Neural progenitor cell (in vitro differentiated cells): ENCODE results near the gene ZP2. TPM values are rescaled to one million over a fixed set of nuclear protein-coding genes. Genes with fewer than 3 reads are reported as not detected.

Experiments used
- DNase-seq: peaks from one replicate; pipeline ENCODE4 v3.0.0-alpha.2; 2016; ENCODE audit warnings: low spot score
- H2AFZ ChIP-seq: fragments of 200-600 bp; sonication (generic); replicated peaks from 2 replicates; pipeline ENCODE4 v1.6.1; 2016; ENCODE audit warnings: antibody characterized with exemption
- H3F3A ChIP-seq: fragments of 200-600 bp; sonication (generic); 2 replicates; pipeline ENCODE4 v1.6.1; 2016; ENCODE audit warnings: antibody characterized with exemption, low read depth
- H3K27ac ChIP-seq: fragments of 200-600 bp; sonication (generic); 2 replicates; pipeline ENCODE4 v1.5.1; 2016; ENCODE audit warnings: mild to moderate bottlenecking
- H3K27me3 ChIP-seq: fragments of 200-600 bp; sonication (generic); 2 replicates; pipeline ENCODE4 v1.6.1; 2016; ENCODE audit warnings: mild to moderate bottlenecking, moderate library complexity
- H3K36me3 ChIP-seq: fragments of 200-600 bp; sonication (generic); 2 replicates; pipeline ENCODE4 v1.5.1; 2016
- H3K4me1 ChIP-seq: fragments of 200-600 bp; sonication (generic); 2 replicates; pipeline ENCODE4 v1.6.1; 2016; ENCODE audit warnings: mixed run types
- H3K4me2 ChIP-seq: fragments of 200-600 bp; sonication (generic); 2 replicates; pipeline ENCODE4 v1.6.1; 2016
- H3K4me3 ChIP-seq: fragments of 200-600 bp; sonication (generic); 2 replicates; pipeline ENCODE4 v1.5.1; 2016
- H3K79me2 ChIP-seq: fragments of 200-600 bp; sonication (generic); 2 replicates; pipeline ENCODE4 v1.6.1; 2016; ENCODE audit warnings: low read depth
- H3K9ac ChIP-seq: fragments of 200-600 bp; sonication (generic); 2 replicates; pipeline ENCODE4 v1.6.1; 2016
- H3K9me3 ChIP-seq: fragments of 200-600 bp; sonication (generic); 2 replicates; pipeline ENCODE4 v1.5.1; 2016; ENCODE audit warnings: low read depth
- H4K20me1 ChIP-seq: fragments of 200-600 bp; sonication (generic); 2 replicates; pipeline ENCODE4 v1.6.1; 2016; ENCODE audit warnings: low read depth
- H3K27ac Mint-ChIP-seq: 3 replicates; pipeline ENCODE4 v1.8.0; 2021; ENCODE audit warnings: mixed read lengths
- H3K27me3 Mint-ChIP-seq: 2 replicates; pipeline ENCODE4 v1.8.0; 2022; ENCODE audit warnings: low read depth, mild to moderate bottlenecking, inconsistent platforms, moderate library complexity, mixed read lengths; ENCODE audit not compliant: insufficient read depth
- H3K36me3 Mint-ChIP-seq: 3 replicates; pipeline ENCODE4 v1.8.0; 2021; ENCODE audit warnings: mixed read lengths
- H3K4me1 Mint-ChIP-seq: 3 replicates; pipeline ENCODE4 v1.8.0; 2021; ENCODE audit warnings: mixed read lengths
- H3K4me3 Mint-ChIP-seq: 3 replicates; pipeline ENCODE4 v1.8.0; 2021; ENCODE audit warnings: mild to moderate bottlenecking, moderate library complexity, mixed read lengths
- H3K9me3 Mint-ChIP-seq: 3 replicates; pipeline ENCODE4 v1.8.0; 2020; ENCODE audit warnings: mixed read lengths
- EZH2 ChIP-seq: fragments of 200-600 bp; sonication (generic); IDR thresholded peaks from 2 replicates; pipeline ENCODE4 v1.6.1; 2017; ENCODE audit warnings: antibody characterized with exemption, mild to moderate bottlenecking, moderate library complexity
- EZH2phosphoT487 ChIP-seq: fragments of 200-600 bp; sonication (generic); IDR thresholded peaks from 2 replicates; pipeline ENCODE4 v1.6.1; 2017; ENCODE audit warnings: antibody characterized with exemption
- total RNA-seq: library from RNA; depleted of rRNA; stranded (reverse); fragments of >200 nt; gene quantifications from 2 replicates; pipeline ENCODE4 v1.2.3, GENCODE V29; 2015; ENCODE audit warnings: low replicate concordance
- TF ChIP-seq, protein P1 (sequence below): fragments of 200-600 bp; sonication (generic); IDR thresholded peaks from 2 replicates; pipeline ENCODE4 v1.5.1; 2017; ENCODE audit warnings: antibody characterized with exemption, mild to moderate bottlenecking

The ZP2 gene
- total RNA-seq, 1 donor from 2014 or later, result not detected

DNA sequence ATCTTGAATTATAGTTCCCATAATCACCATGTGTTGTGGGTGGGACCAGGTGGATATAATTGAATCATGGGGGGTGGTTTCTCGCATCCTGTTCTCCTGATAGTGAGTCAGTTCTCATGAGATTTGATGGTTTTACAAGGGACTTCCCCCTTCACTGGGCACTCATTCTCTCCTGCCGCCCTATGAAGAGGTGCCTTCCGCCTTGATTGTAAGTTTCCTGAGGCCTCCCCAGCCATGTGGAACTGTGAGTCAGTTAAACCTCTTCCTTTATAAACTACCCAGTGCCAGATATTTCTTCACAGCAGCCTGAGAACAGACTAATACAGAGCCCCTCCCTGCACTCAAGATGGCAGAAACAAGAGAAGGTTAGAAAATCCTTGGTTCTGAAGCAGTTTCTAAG lies 26.5 kb downstream of the ZP2 start:
- Histone ChIP-seq H3K27ac (no peak overlapping the region), H3K4me3 (no peak overlapping the region), H3K9ac (no peak overlapping the region), H3K27me3 (peaks cover 12% of the 10 kb centered on the region), H3K36me3 (no peaks in the 10 kb centered on the region), H3K9me3 (no peaks in the 10 kb centered on the region), H3K79me2 (no peaks in the 10 kb centered on the region), H3K4me1 (no peaks in the 10 kb centered on the region), H3K4me2 (no peak overlapping the region), H3F3A (no peaks in the 10 kb centered on the region), H2AFZ (no peak overlapping the region), H4K20me1 (no peaks in the 10 kb centered on the region)
- Mint-ChIP-seq H3K27me3 (peaks cover 2% of the 10 kb centered on the region), H3K36me3 (peaks cover 24% of the 10 kb centered on the region), H3K4me1 (no peaks in the 10 kb centered on the region), H3K9me3 (peaks cover 22% of the 10 kb centered on the region), H3K27ac (no peak overlapping the region), H3K4me3 (no peak overlapping the region)
- TF ChIP-seq EZH2phosphoT487 (no peak), EZH2 (no peak)
- TF ChIP-seq, protein P1, sequence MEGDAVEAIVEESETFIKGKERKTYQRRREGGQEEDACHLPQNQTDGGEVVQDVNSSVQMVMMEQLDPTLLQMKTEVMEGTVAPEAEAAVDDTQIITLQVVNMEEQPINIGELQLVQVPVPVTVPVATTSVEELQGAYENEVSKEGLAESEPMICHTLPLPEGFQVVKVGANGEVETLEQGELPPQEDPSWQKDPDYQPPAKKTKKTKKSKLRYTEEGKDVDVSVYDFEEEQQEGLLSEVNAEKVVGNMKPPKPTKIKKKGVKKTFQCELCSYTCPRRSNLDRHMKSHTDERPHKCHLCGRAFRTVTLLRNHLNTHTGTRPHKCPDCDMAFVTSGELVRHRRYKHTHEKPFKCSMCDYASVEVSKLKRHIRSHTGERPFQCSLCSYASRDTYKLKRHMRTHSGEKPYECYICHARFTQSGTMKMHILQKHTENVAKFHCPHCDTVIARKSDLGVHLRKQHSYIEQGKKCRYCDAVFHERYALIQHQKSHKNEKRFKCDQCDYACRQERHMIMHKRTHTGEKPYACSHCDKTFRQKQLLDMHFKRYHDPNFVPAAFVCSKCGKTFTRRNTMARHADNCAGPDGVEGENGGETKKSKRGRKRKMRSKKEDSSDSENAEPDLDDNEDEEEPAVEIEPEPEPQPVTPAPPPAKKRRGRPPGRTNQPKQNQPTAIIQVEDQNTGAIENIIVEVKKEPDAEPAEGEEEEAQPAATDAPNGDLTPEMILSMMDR, result no peak
- DNase-seq, result no peak

DNA sequence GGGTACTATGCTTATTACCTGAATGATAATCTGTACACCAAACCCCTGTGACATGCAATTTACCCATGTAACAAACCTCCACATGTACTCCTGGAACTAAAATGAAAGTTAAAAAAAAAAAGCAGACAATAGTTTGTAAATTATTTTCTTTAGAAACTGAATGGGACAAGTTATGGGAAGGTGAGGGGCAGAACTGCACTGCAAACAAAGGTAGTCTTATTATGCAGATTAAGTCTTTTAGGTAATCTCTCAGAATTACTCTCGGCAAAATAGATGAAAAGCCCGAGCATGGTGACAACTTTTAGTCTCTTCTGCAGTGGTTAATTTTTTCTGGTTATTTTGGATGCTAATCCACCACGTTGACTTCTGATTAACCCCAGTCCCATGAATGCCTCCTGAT lies 27.4 kb downstream of the ZP2 start:
- Histone ChIP-seq H3F3A (no peaks in the 10 kb centered on the region), H3K9ac (no peak overlapping the region), H3K27ac (no peak overlapping the region), H3K4me2 (no peak overlapping the region), H3K4me3 (no peak overlapping the region), H4K20me1 (no peaks in the 10 kb centered on the region), H3K4me1 (no peaks in the 10 kb centered on the region), H2AFZ (no peak overlapping the region), H3K79me2 (no peaks in the 10 kb centered on the region), H3K9me3 (no peaks in the 10 kb centered on the region), H3K27me3 (peaks cover 4% of the 10 kb centered on the region), H3K36me3 (no peaks in the 10 kb centered on the region)
- H3K4me3 Mint-ChIP-seq, result no peak overlapping the region
- no peak overlapping the region for H3K27ac Mint-ChIP-seq
- no peaks in the 10 kb centered on the region for H3K27me3 Mint-ChIP-seq
- no peak for TF ChIP-seq EZH2
- peaks cover 22% of the 10 kb centered on the region for H3K9me3 Mint-ChIP-seq
- peaks cover 24% of the 10 kb centered on the region for H3K36me3 Mint-ChIP-seq
- DNase-seq, result no peak
- H3K4me1 Mint-ChIP-seq, result no peaks in the 10 kb centered on the region

DNA sequence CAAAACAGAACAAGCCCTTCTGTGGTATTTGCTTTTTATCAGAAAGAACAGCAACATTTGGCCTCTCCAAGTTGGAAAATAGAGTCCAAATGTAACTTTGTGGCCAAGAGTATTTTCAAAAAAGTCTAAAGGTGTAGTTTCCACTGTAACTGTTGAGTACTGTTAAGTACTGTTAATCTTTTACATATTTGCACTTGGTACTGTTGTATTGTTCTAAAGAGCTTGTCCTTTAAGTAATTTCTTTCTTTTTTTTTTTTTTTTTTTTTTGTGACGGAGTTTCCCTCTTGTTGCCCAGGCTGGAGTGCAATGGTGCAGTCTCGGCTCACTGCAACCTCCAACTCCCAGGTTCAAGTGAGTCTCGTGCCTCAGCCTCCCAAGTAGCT lies 31.4 kb downstream of the ZP2 start:
- H3K79me2 ChIP-seq, result no peaks in the 10 kb centered on the region
- no peaks in the 10 kb centered on the region for H4K20me1 ChIP-seq
- H3F3A ChIP-seq, result no peaks in the 10 kb centered on the region
- H3K4me2 ChIP-seq, result no peak overlapping the region
- no peaks in the 10 kb centered on the region for H3K36me3 ChIP-seq
- no peaks in the 10 kb centered on the region for H3K4me1 ChIP-seq
- Mint-ChIP-seq H3K27me3 (no peaks in the 10 kb centered on the region), H3K36me3 (peaks cover 31% of the 10 kb centered on the region), H3K9me3 (peaks cover 22% of the 10 kb centered on the region), H3K4me1 (no peaks in the 10 kb centered on the region), H3K4me3 (no peak overlapping the region), H3K27ac (no peak overlapping the region)
- no peak overlapping the region for H3K27ac ChIP-seq
- no peak overlapping the region for H3K4me3 ChIP-seq
- no peaks in the 10 kb centered on the region for H3K9me3 ChIP-seq
- no peak overlapping the region for H2AFZ ChIP-seq
- TF ChIP-seq EZH2 (no peak), EZH2phosphoT487 (no peak)
- TF ChIP-seq, protein P1, result no peak
- H3K27me3 ChIP-seq, result no peaks in the 10 kb centered on the region
- H3K9ac ChIP-seq, result no peak overlapping the region
- no peak for DNase-seq

DNA sequence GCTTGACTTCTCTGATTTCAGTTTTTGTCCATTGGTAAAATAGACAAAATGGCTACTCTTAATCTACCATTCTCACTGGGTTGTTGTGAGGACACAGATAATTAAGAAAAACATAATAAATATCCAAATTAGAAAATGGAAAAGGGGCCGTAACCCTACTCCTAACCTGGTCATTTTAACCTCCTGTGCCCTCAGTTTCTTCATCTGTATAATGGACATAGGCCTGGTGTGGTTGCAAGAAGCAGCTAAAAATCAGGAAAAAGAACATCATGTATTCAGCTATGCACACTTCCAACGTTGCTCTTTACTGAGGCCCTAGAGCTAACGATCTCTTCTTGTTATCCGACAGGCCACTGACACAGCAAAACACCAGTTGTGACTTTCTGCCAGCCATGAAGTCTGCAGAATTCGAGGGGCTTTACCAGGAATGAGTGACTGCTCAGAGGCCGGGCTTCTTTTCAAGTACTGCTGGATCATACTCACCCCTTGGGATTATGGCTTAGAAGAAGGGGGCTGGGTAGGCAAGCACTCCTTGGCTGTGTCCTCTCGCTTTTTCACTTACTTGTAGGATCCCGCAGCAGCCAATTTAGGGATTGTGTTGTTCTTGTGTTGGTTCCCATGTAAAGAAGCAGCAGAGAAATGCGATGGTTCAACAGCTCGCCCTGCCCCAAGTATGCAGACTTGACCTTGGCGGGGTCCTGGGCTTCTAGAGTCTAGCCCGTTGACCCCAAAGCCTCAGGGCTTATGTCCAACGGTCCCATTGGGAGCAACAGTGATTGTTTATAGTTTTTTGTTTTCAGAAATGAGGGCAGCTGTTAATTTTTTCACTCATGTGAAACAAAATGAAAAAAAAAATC lies 32.0 kb downstream of the ZP2 start:
- no peaks in the 10 kb centered on the region for H3K79me2 ChIP-seq
- no peak overlapping the region for H3K4me3 ChIP-seq
- TF ChIP-seq EZH2phosphoT487 (no peak), EZH2 (no peak)
- TF ChIP-seq, protein P1, result no peak
- H3K36me3 ChIP-seq, result no peaks in the 10 kb centered on the region
- Mint-ChIP-seq H3K4me1 (no peaks in the 10 kb centered on the region), H3K27me3 (no peaks in the 10 kb centered on the region), H3K36me3 (peaks cover 31% of the 10 kb centered on the region), H3K4me3 (no peak overlapping the region), H3K27ac (no peak overlapping the region), H3K9me3 (peaks cover 20% of the 10 kb centered on the region)
- no peak overlapping the region for H3K27ac ChIP-seq
- no peaks in the 10 kb centered on the region for H3K27me3 ChIP-seq
- no peaks in the 10 kb centered on the region for H4K20me1 ChIP-seq
- H3K9ac ChIP-seq, result no peak overlapping the region
- no peaks in the 10 kb centered on the region for H3K9me3 ChIP-seq
- H3K4me2 ChIP-seq, result no peak overlapping the region
- no peaks in the 10 kb centered on the region for H3K4me1 ChIP-seq
- DNase-seq, result no peak
- no peaks in the 10 kb centered on the region for H3F3A ChIP-seq
- no peak overlapping the region for H2AFZ ChIP-seq
